IMR-90 (cell line): Measurements from ENCODE around the gene OSBPL2. TPM values are rescaled to one million over a fixed set of nuclear protein-coding genes. Genes with fewer than 3 reads are reported as not detected.

ENCODE experiments used
- ATAC-seq: fragments of 200-7000 bp; cut with Tn5 transposase; 2 replicates; pipeline ENCODE4 v1.9.1; 2020; ENCODE audit warnings: low read depth, mild to moderate bottlenecking, moderate library complexity
- BruUV-seq: library from RNA; stranded (reverse); fragments of 400-500 nt; replicated peaks from 2 replicates; lab custom pipeline; 2021; lab: Mats Ljungman, UMichigan
- CTCF ChIA-PET: fragments of 300-600 bp; formaldehyde crosslinking; extraction: SDS; loops from one replicate; lab custom pipeline; 2021; ENCODE audit warnings: antibody characterized with exemption; lab: Yijun Ruan, JAX
- POLR2A ChIA-PET: fragments of 300-600 bp; sonication (Branson Sonifier 250); formaldehyde crosslinking; loops from one replicate; lab custom pipeline; 2022; ENCODE audit warnings: antibody characterized with exemption; ENCODE audit not compliant: unreplicated experiment; lab: Charles Lee
- DNase-seq: peaks from one replicate; pipeline ENCODE4 v3.0.0; 2013
- H2AFZ ChIP-seq: replicated peaks from 2 replicates; pipeline ENCODE3; 2013; ENCODE audit warnings: low read length, mild to moderate bottlenecking; ENCODE audit not compliant: poor library complexity
- H2AK5ac ChIP-seq: 2 replicates; pipeline ENCODE4 v1.6.1; 2013; ENCODE audit warnings: low read depth, low read length, inconsistent platforms
- H2AK9ac ChIP-seq: replicated peaks from 2 replicates; pipeline ENCODE3; 2013; ENCODE audit warnings: mild to moderate bottlenecking, low read depth, low read length, moderate library complexity; ENCODE audit not compliant: poor library complexity
- H2BK120ac ChIP-seq: 2 replicates; pipeline ENCODE4 v1.6.1; 2013; ENCODE audit warnings: low read depth, low read length, inconsistent platforms
- H2BK15ac ChIP-seq: 3 replicates; pipeline ENCODE4 v1.6.1; 2013; ENCODE audit warnings: low read depth, low read length, inconsistent platforms
- H2BK20ac ChIP-seq: 2 replicates; pipeline ENCODE4 v1.6.1; 2013; ENCODE audit warnings: low read depth, mild to moderate bottlenecking, inconsistent platforms, low read length, moderate library complexity
- H2BK5ac ChIP-seq: 2 replicates; pipeline ENCODE4 v1.6.1; 2013; ENCODE audit warnings: mild to moderate bottlenecking, low read depth, low read length, inconsistent platforms; ENCODE audit not compliant: poor library complexity, severe bottlenecking
- H3K14ac ChIP-seq: replicated peaks from 2 replicates; pipeline ENCODE4 v1.6.1; 2013; ENCODE audit warnings: low read depth, low read length, inconsistent platforms
- H3K18ac ChIP-seq: 2 replicates; pipeline ENCODE4 v1.6.1; 2013; ENCODE audit warnings: low read depth, low read length, control low read depth
- H3K23ac ChIP-seq: 2 replicates; pipeline ENCODE4 v1.6.1; 2013; ENCODE audit warnings: low read depth, low read length, inconsistent platforms
- H3K27ac ChIP-seq: 2 replicates; pipeline ENCODE4 v1.5.1; 2013; ENCODE audit warnings: mild to moderate bottlenecking, control low read depth, low read length; ENCODE audit not compliant: insufficient read depth
- H3K27me3 ChIP-seq: 2 replicates; pipeline ENCODE4 v1.6.1; 2013; ENCODE audit warnings: low read length; ENCODE audit not compliant: control insufficient read depth, insufficient read depth
- H3K36me3 ChIP-seq: 2 replicates; pipeline ENCODE4 v1.6.1; 2013; ENCODE audit warnings: low read length, mixed read lengths; ENCODE audit not compliant: control insufficient read depth, insufficient read depth
- H3K4ac ChIP-seq: 2 replicates; pipeline ENCODE4 v1.6.1; 2013; ENCODE audit warnings: low read depth, low read length, inconsistent platforms
- H3K4me1 ChIP-seq: 2 replicates; pipeline ENCODE4 v1.6.1; 2013; ENCODE audit warnings: low read length, mixed read lengths; ENCODE audit not compliant: control insufficient read depth, insufficient read depth
- H3K4me2 ChIP-seq: 2 replicates; pipeline ENCODE4 v1.6.1; 2013; ENCODE audit warnings: low read depth, mild to moderate bottlenecking, control low read depth, low read length, moderate library complexity
- H3K4me3 ChIP-seq: 2 replicates; pipeline ENCODE4 v1.5.1; 2013; ENCODE audit warnings: low read depth, mild to moderate bottlenecking, control low read depth, low read length, moderate library complexity; ENCODE audit not compliant: insufficient read depth
- H3K56ac ChIP-seq: 2 replicates; pipeline ENCODE4 v1.6.1; 2013; ENCODE audit warnings: low read length, inconsistent platforms; ENCODE audit not compliant: insufficient read depth; ENCODE audit errors: extremely low read depth
- H3K79me1 ChIP-seq, 2 experiments: 2 replicates each; pipeline ENCODE4 v1.6.1; 2013; ENCODE audit warnings: low read length in 2 of 2, inconsistent platforms in 1 of 2, low read depth in 1 of 2
- H3K9ac ChIP-seq: 2 replicates; pipeline ENCODE4 v1.6.1; 2013; ENCODE audit warnings: low read depth, low read length, control low read depth
- H3K9me1 ChIP-seq: 2 replicates; pipeline ENCODE4 v1.6.1; 2013; ENCODE audit warnings: low read length, inconsistent platforms; ENCODE audit not compliant: insufficient read depth
- H3K9me3 ChIP-seq: 2 replicates; pipeline ENCODE4 v1.6.1; 2013; ENCODE audit warnings: low read length; ENCODE audit not compliant: control insufficient read depth, insufficient read depth
- H4K20me1 ChIP-seq: 2 replicates; pipeline ENCODE4 v1.6.1; 2013; ENCODE audit warnings: low read length, inconsistent platforms; ENCODE audit not compliant: insufficient read depth
- H4K5ac ChIP-seq: 2 replicates; pipeline ENCODE4 v1.6.1; 2013; ENCODE audit warnings: mild to moderate bottlenecking, low read depth, low read length, control low read depth
- H4K8ac ChIP-seq, 2 experiments: 2 replicates each; pipeline ENCODE4 v1.6.1; 2013; ENCODE audit warnings: low read depth in 2 of 2, low read length in 2 of 2, control low read depth in 1 of 2, inconsistent platforms in 1 of 2
- H4K91ac ChIP-seq: 2 replicates; pipeline ENCODE4 v1.6.1; 2013; ENCODE audit warnings: low read depth, low read length, inconsistent platforms; ENCODE audit not compliant: insufficient read depth
- BHLHE40 ChIP-seq: fragments of 150-350 bp; IDR thresholded peaks from 2 replicates; pipeline ENCODE4 v1.6.1; 2016; ENCODE audit warnings: mild to moderate bottlenecking, low read depth, low read length
- CEBPB ChIP-seq: IDR thresholded peaks from 2 replicates; pipeline ENCODE4 v1.6.1; 2012; ENCODE audit warnings: low read depth, low read length, improper control_type of control experiment
- CHD1 ChIP-seq: IDR thresholded peaks from 2 replicates; pipeline ENCODE4 v1.6.1; 2012; ENCODE audit warnings: low read depth, low read length, improper control_type of control experiment
- CTCF ChIP-seq: conservative IDR thresholded peaks from 2 replicates; pipeline ENCODE4 v1.5.1; 2012; ENCODE audit warnings: mild to moderate bottlenecking, low read depth, low read length, improper control_type of control experiment
- ELK1 ChIP-seq: fragments of 150-350 bp; IDR thresholded peaks from 2 replicates; pipeline ENCODE4 v1.6.1; 2016; ENCODE audit warnings: low read depth, mild to moderate bottlenecking, low read length, moderate library complexity, borderline replicate concordance
- FOS ChIP-seq: fragments of 150-350 bp; IDR thresholded peaks from 2 replicates; pipeline ENCODE4 v1.6.1; 2016; ENCODE audit warnings: low read depth, low read length
- MAFK ChIP-seq: IDR thresholded peaks from 2 replicates; pipeline ENCODE4 v1.6.1; 2012; ENCODE audit warnings: low read depth, low read length, improper control_type of control experiment
- MAZ ChIP-seq: IDR thresholded peaks from 2 replicates; pipeline ENCODE4 v1.6.1; 2012; ENCODE audit warnings: low read depth, mild to moderate bottlenecking, low read length, improper control_type of control experiment, moderate library complexity, borderline replicate concordance
- MXI1 ChIP-seq: IDR thresholded peaks from 2 replicates; pipeline ENCODE4 v1.6.1; 2012; ENCODE audit warnings: low read depth, mild to moderate bottlenecking, low read length, moderate library complexity, borderline replicate concordance
- NFE2L2 ChIP-seq: fragments of 150-350 bp; IDR thresholded peaks from 2 replicates; pipeline ENCODE4 v1.6.1; 2016; ENCODE audit warnings: low read depth, mild to moderate bottlenecking, low read length
- POLR2A ChIP-seq: IDR thresholded peaks from 2 replicates; pipeline ENCODE4 v1.6.1; 2012; ENCODE audit warnings: mild to moderate bottlenecking, low read depth, low read length
- RAD21 ChIP-seq: IDR thresholded peaks from 2 replicates; pipeline ENCODE4 v1.6.1; 2012; ENCODE audit warnings: low read length, improper control_type of control experiment
- RCOR1 ChIP-seq: IDR thresholded peaks from 2 replicates; pipeline ENCODE4 v1.6.1; 2012; ENCODE audit warnings: mild to moderate bottlenecking, low read length, improper control_type of control experiment; ENCODE audit not compliant: insufficient replicate concordance
- RFX5 ChIP-seq: IDR thresholded peaks from 2 replicates; pipeline ENCODE4 v1.8.0; 2012; ENCODE audit warnings: low read depth, mild to moderate bottlenecking, low read length, moderate library complexity
- SMC3 ChIP-seq: fragments of 150-350 bp; IDR thresholded peaks from 2 replicates; pipeline ENCODE4 v1.6.1; 2016; ENCODE audit warnings: low read depth, mild to moderate bottlenecking, antibody characterized with exemption, low read length, moderate library complexity
- USF2 ChIP-seq: fragments of 150-350 bp; IDR thresholded peaks from 2 replicates; pipeline ENCODE4 v1.6.1; 2017; ENCODE audit warnings: mild to moderate bottlenecking, antibody characterized with exemption, low read length, low read depth
- WGBS, 2 experiments: methylation state at CpG; one replicate each; pipeline versions ENCODE4 v1.1.5 to v1.1.7; 2013; ENCODE audit warnings: missing lambda C conversion rate in 2 of 2; ENCODE audit not compliant: insufficient read length in 1 of 2; ENCODE audit errors: extremely low coverage in 2 of 2; 5-methylcytosine and 5-hydroxymethylcytosine counted together
- dilution Hi-C: fragments of 300-500 bp; cut with HindIII; formaldehyde crosslinking; loops from one replicate; pipeline ENCODE4 v1.14.3; 2018; ENCODE audit warnings: low sequenced_read_pairs; ENCODE audit not compliant: unreplicated experiment
- in situ Hi-C: fragments of 300-500 bp; cut with MboI; formaldehyde crosslinking; loops from 3 replicates; pipeline ENCODE4 v1.14.3; 2019; ENCODE audit warnings: low sequenced_read_pairs, inconsistent platforms, mixed read lengths
- intact Hi-C: fragments of 100-400 bp; cut with micrococcal nuclease; formaldehyde crosslinking; loops from 2 replicates; pipeline ENCODE4 v1.10.0; 2022
- polyA plus RNA-seq, 3 experiments: library from polyadenylated mRNA; depleted of rRNA; stranded (reverse); fragments of >200 nt; gene quantifications; 2 replicates each; pipeline ENCODE4 v1.2.3, GENCODE V29; 2012; ENCODE audit warnings: low replicate concordance in 1 of 3
- total RNA-seq: library from RNA; depleted of rRNA; stranded (reverse); fragments of >200 nt; gene quantifications from 2 replicates; pipeline ENCODE4 v1.2.3, GENCODE V29; 2012

Gene OSBPL2
- total and polyA plus RNA-seq, 2 of the 4 experiments (the other 2 are of a cell fraction): 19.3 to 27.6 TPM

- no peak for ATAC-seq
- TF ChIP-seq MXI1 (no peak), MAFK (no peak), RCOR1 (no peak), RFX5 (no peak), USF2 (no peak), POLR2A (no peak), NFE2L2 (no peak), SMC3 (no peak), FOS (no peak), BHLHE40 (no peak), RAD21 (no peak), ELK1 (no peak), CEBPB (no peak), CTCF (no peak), CHD1 (no peak), MAZ (no peak)
- H2AK9ac ChIP-seq: no peak overlapping the region
- H2AK5ac ChIP-seq: no peak overlapping the region
- no peak overlapping the region for H2BK120ac ChIP-seq
- no peak overlapping the region for H2BK5ac ChIP-seq
- H3K9me1 ChIP-seq: no peaks in the 10 kb centered on the region; the same call in 1 of the 2 replicates
- H3K4me1 ChIP-seq: no peaks in the 10 kb centered on the region
- H3K9ac ChIP-seq: no peak overlapping the region
- POLR2A ChIA-PET: no interaction called here
- no peak overlapping the region for H3K14ac ChIP-seq
- no peak overlapping the region for H3K4ac ChIP-seq
- H3K27me3 ChIP-seq: no peaks in the 10 kb centered on the region
- no peak overlapping the region for H4K5ac ChIP-seq
- no peak overlapping the region for H4K8ac ChIP-seq
- H3K4me3 ChIP-seq: no peak overlapping the region
- DNase-seq: no peak
- H4K91ac ChIP-seq: no peak overlapping the region
- intact Hi-C loops (no loop called here), dilution Hi-C loops (loop anchor here (25.0 kb wide), 1 partner anchor 94 kb away; the partner anchor contains the start of gene RPS21), in situ Hi-C loops (loop anchor here (25.0 kb wide), 1 partner anchor 319 kb away; no protein-coding TSS in a partner anchor)
- no peaks in the 10 kb centered on the region; a peak in 1 of 4 replicates for H3K79me1 ChIP-seq
- H3K56ac ChIP-seq: no peak overlapping the region
- WGBS, 2 experiments: 100% methylated on average over 1 of the region's 20 CpGs; no CpG with 5 or more reads in 1 of the 2 experiments
- no peak overlapping the region for H3K18ac ChIP-seq
- no peak overlapping the region for H2BK15ac ChIP-seq
- no peak overlapping the region for H3K23ac ChIP-seq
- H2AFZ ChIP-seq: no peak overlapping the region
- H3K4me2 ChIP-seq: no peak overlapping the region
- no TSS peak for BruUV-seq
- no peak overlapping the region for H2BK20ac ChIP-seq
- peaks cover 48% of the 10 kb centered on the region for H3K36me3 ChIP-seq
- no peak overlapping the region for H3K27ac ChIP-seq
- no peaks in the 10 kb centered on the region; the same call in none of the 2 replicates for H4K20me1 ChIP-seq
- no peaks in the 10 kb centered on the region for H3K9me3 ChIP-seq
- CTCF ChIA-PET: no interaction called here
Observed at GRCh38 chr20:62293111-62293784, 54.9 kb downstream of the OSBPL2 start.
